ENCODE data around the gene FLRT3. TPM values are rescaled to one million over a fixed set of nuclear protein-coding genes. Genes with fewer than 3 reads are reported as not detected.

Gene FLRT3
- total and polyA plus RNA-seq, 9 of the 15 experiments (the other 6 are each of a cell fraction or from before 2014, with no cell fraction given) = 0.04 TPM; not detected in 8

- no peaks in the 10 kb centered on the region for H3K9me1 ChIP-seq (ENCODE audit: control insufficient read depth, insufficient read depth, low read length)
- intact Hi-C loops (cut with micrococcal nuclease) = no loop called here
- no peak for ATAC-seq
- no peak for DNase-seq (ENCODE audit: extremely low read depth in 1 of 4, low spot score in 3 of 4)
- 0% methylated on average over 1 of the region's 1 CpG for WGBS (ENCODE audit: insufficient coverage, low coverage, missing lambda C conversion rate)
- H3K27me3 ChIP-seq (ENCODE audit: control insufficient read depth in 2 of 2, insufficient read depth in 2 of 2, low read length in 2 of 2) = no peaks in the 10 kb centered on the region
- H3K27ac ChIP-seq (ENCODE audit: extremely low read depth, low read depth, low read length) = no peak overlapping the region
- no peaks in the 10 kb centered on the region for H3K4me1 ChIP-seq (replicated peaks in 1 of 2; ENCODE audit: control insufficient read depth in 2 of 2, insufficient read depth in 2 of 2, low read length in 2 of 2)
- H3K79me2 ChIP-seq (ENCODE audit: control insufficient read depth, insufficient read depth, low read length) = no peaks in the 10 kb centered on the region
- H3K4me2 ChIP-seq (ENCODE audit: insufficient read depth, low read length) = no peak overlapping the region
- H2AFZ ChIP-seq (ENCODE audit: low read depth, low read length) = no peak overlapping the region
- no peak overlapping the region for H3K9ac ChIP-seq (ENCODE audit: insufficient read depth in 1 of 2, low read depth in 2 of 2, low read length in 2 of 2)
- H3K9me3 ChIP-seq (replicated peaks; ENCODE audit: control insufficient read depth, insufficient read depth, low read depth, low read length) = no peaks in the 10 kb centered on the region
- H3K36me3 ChIP-seq (ENCODE audit: control insufficient read depth, insufficient read depth, low read length) = no peaks in the 10 kb centered on the region
- ChIA-PET POLR2A (interaction anchor here (0.5 kb wide), 1 partner anchor 1931 kb away, joined by 5 read pairs; no protein-coding TSS in a partner anchor), CTCF (ENCODE audit: low intra/inter-chr PET ratio) (no interaction called here)
- no peak overlapping the region for H3K4me3 ChIP-seq
- no TSS peak for BruUV-seq (replicated peaks)
- H4K20me1 ChIP-seq (replicated peaks; ENCODE audit: control insufficient read depth, insufficient read depth, low read length) = no peaks in the 10 kb centered on the region
- in situ Hi-C loops (cut with MboI) = no loop called here
- no peak for FAIRE-seq
- TF ChIP-seq, protein P1, sequence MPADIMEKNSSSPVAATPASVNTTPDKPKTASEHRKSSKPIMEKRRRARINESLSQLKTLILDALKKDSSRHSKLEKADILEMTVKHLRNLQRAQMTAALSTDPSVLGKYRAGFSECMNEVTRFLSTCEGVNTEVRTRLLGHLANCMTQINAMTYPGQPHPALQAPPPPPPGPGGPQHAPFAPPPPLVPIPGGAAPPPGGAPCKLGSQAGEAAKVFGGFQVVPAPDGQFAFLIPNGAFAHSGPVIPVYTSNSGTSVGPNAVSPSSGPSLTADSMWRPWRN (IDR thresholded peaks at IDR 0.05; ENCODE audit: low read depth) = no peak
- TF ChIP-seq E2F6 (IDR thresholded peaks at IDR 0.05; ENCODE audit: borderline replicate concordance in 1 of 2, extremely low read depth in 1 of 2, insufficient read depth in 1 of 2, insufficient read length in 1 of 2, low read depth in 1 of 2, low read length in 1 of 2, poor library complexity in 1 of 2, severe bottlenecking in 1 of 2) = no peak
- no peak for TF ChIP-seq EP300 (IDR thresholded peaks at IDR 0.05; ENCODE audit: low read length)
- TF ChIP-seq, protein P2, sequence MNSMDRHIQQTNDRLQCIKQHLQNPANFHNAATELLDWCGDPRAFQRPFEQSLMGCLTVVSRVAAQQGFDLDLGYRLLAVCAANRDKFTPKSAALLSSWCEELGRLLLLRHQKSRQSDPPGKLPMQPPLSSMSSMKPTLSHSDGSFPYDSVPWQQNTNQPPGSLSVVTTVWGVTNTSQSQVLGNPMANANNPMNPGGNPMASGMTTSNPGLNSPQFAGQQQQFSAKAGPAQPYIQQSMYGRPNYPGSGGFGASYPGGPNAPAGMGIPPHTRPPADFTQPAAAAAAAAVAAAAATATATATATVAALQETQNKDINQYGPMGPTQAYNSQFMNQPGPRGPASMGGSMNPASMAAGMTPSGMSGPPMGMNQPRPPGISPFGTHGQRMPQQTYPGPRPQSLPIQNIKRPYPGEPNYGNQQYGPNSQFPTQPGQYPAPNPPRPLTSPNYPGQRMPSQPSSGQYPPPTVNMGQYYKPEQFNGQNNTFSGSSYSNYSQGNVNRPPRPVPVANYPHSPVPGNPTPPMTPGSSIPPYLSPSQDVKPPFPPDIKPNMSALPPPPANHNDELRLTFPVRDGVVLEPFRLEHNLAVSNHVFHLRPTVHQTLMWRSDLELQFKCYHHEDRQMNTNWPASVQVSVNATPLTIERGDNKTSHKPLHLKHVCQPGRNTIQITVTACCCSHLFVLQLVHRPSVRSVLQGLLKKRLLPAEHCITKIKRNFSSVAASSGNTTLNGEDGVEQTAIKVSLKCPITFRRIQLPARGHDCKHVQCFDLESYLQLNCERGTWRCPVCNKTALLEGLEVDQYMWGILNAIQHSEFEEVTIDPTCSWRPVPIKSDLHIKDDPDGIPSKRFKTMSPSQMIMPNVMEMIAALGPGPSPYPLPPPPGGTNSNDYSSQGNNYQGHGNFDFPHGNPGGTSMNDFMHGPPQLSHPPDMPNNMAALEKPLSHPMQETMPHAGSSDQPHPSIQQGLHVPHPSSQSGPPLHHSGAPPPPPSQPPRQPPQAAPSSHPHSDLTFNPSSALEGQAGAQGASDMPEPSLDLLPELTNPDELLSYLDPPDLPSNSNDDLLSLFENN (IDR thresholded peaks at IDR 0.05; ENCODE audit: low read depth in 2 of 2, low read length in 2 of 2) = no peak
- TF ChIP-seq, protein P3, sequence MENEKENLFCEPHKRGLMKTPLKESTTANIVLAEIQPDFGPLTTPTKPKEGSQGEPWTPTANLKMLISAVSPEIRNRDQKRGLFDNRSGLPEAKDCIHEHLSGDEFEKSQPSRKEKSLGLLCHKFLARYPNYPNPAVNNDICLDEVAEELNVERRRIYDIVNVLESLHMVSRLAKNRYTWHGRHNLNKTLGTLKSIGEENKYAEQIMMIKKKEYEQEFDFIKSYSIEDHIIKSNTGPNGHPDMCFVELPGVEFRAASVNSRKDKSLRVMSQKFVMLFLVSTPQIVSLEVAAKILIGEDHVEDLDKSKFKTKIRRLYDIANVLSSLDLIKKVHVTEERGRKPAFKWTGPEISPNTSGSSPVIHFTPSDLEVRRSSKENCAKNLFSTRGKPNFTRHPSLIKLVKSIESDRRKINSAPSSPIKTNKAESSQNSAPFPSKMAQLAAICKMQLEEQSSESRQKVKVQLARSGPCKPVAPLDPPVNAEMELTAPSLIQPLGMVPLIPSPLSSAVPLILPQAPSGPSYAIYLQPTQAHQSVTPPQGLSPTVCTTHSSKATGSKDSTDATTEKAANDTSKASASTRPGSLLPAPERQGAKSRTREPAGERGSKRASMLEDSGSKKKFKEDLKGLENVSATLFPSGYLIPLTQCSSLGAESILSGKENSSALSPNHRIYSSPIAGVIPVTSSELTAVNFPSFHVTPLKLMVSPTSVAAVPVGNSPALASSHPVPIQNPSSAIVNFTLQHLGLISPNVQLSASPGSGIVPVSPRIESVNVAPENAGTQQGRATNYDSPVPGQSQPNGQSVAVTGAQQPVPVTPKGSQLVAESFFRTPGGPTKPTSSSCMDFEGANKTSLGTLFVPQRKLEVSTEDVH (IDR thresholded peaks at IDR 0.05; ENCODE audit: low read depth, partially characterized antibody) = no peak
- no peak for TF ChIP-seq ZNF41 (CRISPR knock-in tag; conservative IDR thresholded peaks at IDR 0.05)
- TF ChIP-seq JUND (IDR thresholded peaks at IDR 0.05; ENCODE audit: borderline replicate concordance, low read depth, low read length) = no peak
- no peak for TF ChIP-seq JUND (tag; IDR thresholded peaks at IDR 0.05; ENCODE audit: borderline replicate concordance, low read depth, low read length)
- TF ChIP-seq MECOM (CRISPR knock-in tag; IDR thresholded peaks at IDR 0.05) = no peak
- TF ChIP-seq, protein P4, sequence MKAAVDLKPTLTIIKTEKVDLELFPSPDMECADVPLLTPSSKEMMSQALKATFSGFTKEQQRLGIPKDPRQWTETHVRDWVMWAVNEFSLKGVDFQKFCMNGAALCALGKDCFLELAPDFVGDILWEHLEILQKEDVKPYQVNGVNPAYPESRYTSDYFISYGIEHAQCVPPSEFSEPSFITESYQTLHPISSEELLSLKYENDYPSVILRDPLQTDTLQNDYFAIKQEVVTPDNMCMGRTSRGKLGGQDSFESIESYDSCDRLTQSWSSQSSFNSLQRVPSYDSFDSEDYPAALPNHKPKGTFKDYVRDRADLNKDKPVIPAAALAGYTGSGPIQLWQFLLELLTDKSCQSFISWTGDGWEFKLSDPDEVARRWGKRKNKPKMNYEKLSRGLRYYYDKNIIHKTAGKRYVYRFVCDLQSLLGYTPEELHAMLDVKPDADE (conservative IDR thresholded peaks at IDR 0.05; ENCODE audit: control insufficient read depth, low read depth, low read length) = no peak
- TF ChIP-seq FOXM1 (IDR thresholded peaks at IDR 0.05; ENCODE audit: low read depth) = no peak
- TF ChIP-seq FOXM1 (CRISPR knock-in tag; IDR thresholded peaks at IDR 0.05; ENCODE audit: low read depth) = no peak
- TF ChIP-seq TFAM (CRISPR knock-in tag; conservative IDR thresholded peaks at IDR 0.05) = no peak
Measured at GRCh38 chr20:14319704-14320103, 17.7 kb downstream of the FLRT3 start.
